SK-N-SH treated with all-trans-retinoic acid at 6 μM for 48 hours (cell line): ENCODE results near the gene TYROBP.

Experiments used
- ATAC-seq: fragments of 200-7000 bp; cut with Tn5 transposase; 3 replicates; pipeline ENCODE4 v1.9.1; 2020; ENCODE audit warnings: mild to moderate bottlenecking, moderate library complexity
- ARNTL ChIP-seq: fragments of 450-650 bp; formaldehyde crosslinking; IDR thresholded peaks from 2 replicates; pipeline ENCODE4 v1.5.0; 2020; ENCODE audit warnings: low read depth, mild to moderate bottlenecking, moderate library complexity, borderline replicate concordance
- BACH2 ChIP-seq: fragments of 250-450 bp; sonication (Bioruptor Pico); IDR thresholded peaks from 2 replicates; pipeline ENCODE4 v1.9.0; 2021; ENCODE audit warnings: mild to moderate bottlenecking, borderline replicate concordance
- CSDC2 ChIP-seq: fragments of 250-450 bp; sonication (Bioruptor Pico); IDR thresholded peaks from 2 replicates; pipeline ENCODE4 v1.5.0; 2020; ENCODE audit warnings: mild to moderate bottlenecking, moderate library complexity
- ESRRG ChIP-seq: fragments of 250-450 bp; sonication (Bioruptor Pico); IDR thresholded peaks from 2 replicates; pipeline ENCODE4 v1.6.1; 2021; ENCODE audit warnings: mild to moderate bottlenecking
- GLIS3 ChIP-seq: fragments of 250-450 bp; sonication (Bioruptor Pico); IDR thresholded peaks from 2 replicates; pipeline ENCODE4 v1.5.0; 2020; ENCODE audit warnings: mild to moderate bottlenecking, moderate library complexity
- ISL1 ChIP-seq: fragments of 250-450 bp; sonication (Bioruptor Pico); IDR thresholded peaks from 2 replicates; pipeline ENCODE4 v2.1.2; 2022; ENCODE audit warnings: mild to moderate bottlenecking, moderate library complexity
- OSR1 ChIP-seq: fragments of 250-450 bp; sonication (Bioruptor Pico); IDR thresholded peaks from 2 replicates; pipeline ENCODE4 v1.8.0; 2022; ENCODE audit warnings: moderate library complexity, mild to moderate bottlenecking, inconsistent platforms
- POU6F1 ChIP-seq: fragments of 250-450 bp; sonication (Bioruptor Pico); IDR thresholded peaks from 2 replicates; pipeline ENCODE4 v1.8.0; 2021; ENCODE audit warnings: low read depth, mild to moderate bottlenecking, moderate library complexity, borderline replicate concordance
- PPARA ChIP-seq: fragments of 250-450 bp; sonication (Bioruptor Pico); IDR thresholded peaks from 2 replicates; pipeline ENCODE4 v1.5.0; 2020; ENCODE audit warnings: mild to moderate bottlenecking, borderline replicate concordance
- RARB ChIP-seq: fragments of 250-450 bp; sonication (Bioruptor Pico); IDR thresholded peaks from 2 replicates; pipeline ENCODE4 v1.8.0; 2021; ENCODE audit warnings: mild to moderate bottlenecking, moderate library complexity
- SNAI2 ChIP-seq: fragments of 250-450 bp; sonication (Bioruptor Pico); IDR thresholded peaks from 2 replicates; pipeline ENCODE4 v1.5.0; 2020; ENCODE audit warnings: mild to moderate bottlenecking, moderate library complexity
- TCF4 ChIP-seq: fragments of 250-450 bp; sonication (Bioruptor Pico); IDR thresholded peaks from 2 replicates; pipeline ENCODE4 v1.8.0; 2021; ENCODE audit warnings: mild to moderate bottlenecking, moderate library complexity, borderline replicate concordance
- TOX ChIP-seq: fragments of 250-450 bp; sonication (Bioruptor Pico); IDR thresholded peaks from 2 replicates; pipeline ENCODE4 v1.8.0; 2021; ENCODE audit warnings: mild to moderate bottlenecking, moderate library complexity, borderline replicate concordance
- ZC3H10 ChIP-seq: fragments of 250-450 bp; sonication (Bioruptor Pico); IDR thresholded peaks from 2 replicates; pipeline ENCODE4 v1.5.1; 2021; ENCODE audit warnings: mild to moderate bottlenecking, moderate library complexity
- ZFP30 ChIP-seq: fragments of 450-650 bp; formaldehyde crosslinking; IDR thresholded peaks from 2 replicates; pipeline ENCODE4 v1.5.0; 2022; ENCODE audit warnings: mild to moderate bottlenecking, moderate library complexity
- ZNF565 ChIP-seq: fragments of 450-650 bp; formaldehyde crosslinking; conservative IDR thresholded peaks from 2 replicates; pipeline ENCODE4 v1.5.0; 2020; ENCODE audit warnings: low read depth, mild to moderate bottlenecking, moderate library complexity
- ZNF8 ChIP-seq: fragments of 450-650 bp; formaldehyde crosslinking; IDR thresholded peaks from 2 replicates; pipeline ENCODE4 v1.5.0; 2020; ENCODE audit warnings: mild to moderate bottlenecking, moderate library complexity
- TF ChIP-seq, protein P1 (sequence below): fragments of 250-450 bp; sonication (Bioruptor Pico); IDR thresholded peaks from 2 replicates; pipeline ENCODE4 v1.5.1; 2020; ENCODE audit warnings: low read depth, mild to moderate bottlenecking, moderate library complexity
- TF ChIP-seq, protein P2 (sequence below): fragments of 250-450 bp; sonication (Bioruptor Pico); IDR thresholded peaks from 2 replicates; pipeline ENCODE4 v1.8.0; 2020; ENCODE audit warnings: mild to moderate bottlenecking, moderate library complexity, borderline replicate concordance
- TF ChIP-seq, protein P3 (sequence below): fragments of 250-450 bp; sonication (Bioruptor Pico); IDR thresholded peaks from 2 replicates; pipeline ENCODE4 v1.5.1; 2021; ENCODE audit warnings: mild to moderate bottlenecking, moderate library complexity

The TYROBP gene

DNA sequence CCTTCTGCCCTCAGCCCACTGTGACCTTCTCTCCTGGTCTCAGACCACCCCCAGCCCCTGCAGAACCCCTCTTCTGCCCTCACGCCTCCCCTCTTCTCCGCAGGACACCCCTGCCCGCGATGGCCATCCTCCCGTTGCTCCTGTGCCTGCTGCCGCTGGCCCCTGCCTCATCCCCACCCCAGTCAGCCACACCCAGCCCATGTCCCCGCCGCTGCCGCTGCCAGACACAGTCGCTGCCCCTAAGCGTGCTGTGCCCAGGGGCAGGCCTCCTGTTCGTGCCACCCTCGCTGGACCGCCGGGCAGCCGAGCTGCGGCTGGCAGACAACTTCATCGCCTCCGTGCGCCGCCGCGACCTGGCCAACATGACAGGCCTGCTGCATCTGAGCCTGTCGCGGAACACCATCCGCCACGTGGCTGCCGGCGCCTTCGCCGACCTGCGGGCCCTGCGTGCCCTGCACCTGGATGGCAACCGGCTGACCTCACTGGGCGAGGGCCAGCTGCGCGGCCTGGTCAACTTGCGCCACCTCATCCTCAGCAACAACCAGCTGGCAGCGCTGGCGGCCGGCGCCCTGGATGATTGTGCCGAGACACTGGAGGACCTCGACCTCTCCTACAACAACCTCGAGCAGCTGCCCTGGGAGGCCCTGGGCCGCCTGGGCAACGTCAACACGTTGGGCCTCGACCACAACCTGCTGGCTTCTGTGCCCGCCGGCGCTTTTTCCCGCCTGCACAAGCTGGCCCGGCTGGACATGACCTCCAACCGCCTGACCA, 31.4 kb upstream of the TYROBP start:
- ATAC-seq: no peak
- TF ChIP-seq ESRRG (CRISPR knock-in tag) (no peak), TOX (no peak), ZNF8 (CRISPR knock-in tag) (no peak), TCF4 (CRISPR knock-in tag) (no peak), ARNTL (no peak), ZC3H10 (CRISPR knock-in tag) (no peak)
- TF ChIP-seq, protein P1, sequence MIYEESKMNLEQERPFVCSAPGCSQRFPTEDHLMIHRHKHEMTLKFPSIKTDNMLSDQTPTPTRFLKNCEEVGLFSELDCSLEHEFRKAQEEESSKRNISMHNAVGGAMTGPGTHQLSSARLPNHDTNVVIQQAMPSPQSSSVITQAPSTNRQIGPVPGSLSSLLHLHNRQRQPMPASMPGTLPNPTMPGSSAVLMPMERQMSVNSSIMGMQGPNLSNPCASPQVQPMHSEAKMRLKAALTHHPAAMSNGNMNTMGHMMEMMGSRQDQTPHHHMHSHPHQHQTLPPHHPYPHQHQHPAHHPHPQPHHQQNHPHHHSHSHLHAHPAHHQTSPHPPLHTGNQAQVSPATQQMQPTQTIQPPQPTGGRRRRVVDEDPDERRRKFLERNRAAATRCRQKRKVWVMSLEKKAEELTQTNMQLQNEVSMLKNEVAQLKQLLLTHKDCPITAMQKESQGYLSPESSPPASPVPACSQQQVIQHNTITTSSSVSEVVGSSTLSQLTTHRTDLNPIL (CRISPR knock-in tag): no peak

DNA sequence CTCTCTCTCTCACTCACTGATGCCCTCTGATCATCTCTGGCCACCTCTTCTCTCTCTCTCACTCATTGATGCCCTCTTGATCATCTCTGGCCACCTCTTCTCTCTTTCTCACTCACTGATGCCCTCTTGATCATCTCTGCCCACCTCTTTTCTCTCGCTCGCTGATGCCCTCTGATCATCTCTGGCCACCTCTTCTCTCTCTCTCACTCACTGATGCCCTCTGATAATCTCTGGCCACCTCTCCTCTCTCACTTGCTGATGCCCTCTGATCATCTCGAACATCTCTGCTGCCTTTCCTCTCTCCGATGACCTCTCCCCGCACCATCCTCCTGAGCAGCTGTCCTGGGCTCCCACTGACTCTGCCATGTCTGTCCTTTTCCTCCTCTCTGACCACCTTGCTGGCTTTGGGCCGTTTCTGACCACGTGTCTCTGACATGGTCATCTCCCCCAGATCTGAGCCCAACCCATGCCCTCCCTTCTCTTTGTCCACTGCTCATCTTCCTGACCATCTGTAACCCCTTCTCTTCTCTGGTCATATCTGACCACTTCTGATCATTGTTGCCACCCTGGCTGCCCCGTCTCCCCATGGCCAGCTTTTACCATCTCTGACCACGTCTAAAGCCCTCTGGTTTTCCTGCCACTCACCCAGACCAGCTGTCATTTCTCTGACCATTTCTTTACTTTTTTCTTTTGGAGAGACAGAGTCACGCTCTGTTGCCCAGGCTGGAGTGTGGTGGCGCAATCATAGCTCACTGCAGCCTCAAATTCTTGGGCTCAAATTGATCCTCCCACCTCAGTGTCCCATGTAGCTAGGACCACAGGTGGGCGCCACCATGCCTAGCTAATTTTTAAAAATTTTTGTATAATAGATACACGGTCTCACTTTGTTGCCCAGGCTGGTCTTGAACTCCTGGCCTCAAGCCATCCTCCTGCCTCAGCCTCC, 30.5 kb upstream of the TYROBP start:
- ATAC-seq: no peak

DNA sequence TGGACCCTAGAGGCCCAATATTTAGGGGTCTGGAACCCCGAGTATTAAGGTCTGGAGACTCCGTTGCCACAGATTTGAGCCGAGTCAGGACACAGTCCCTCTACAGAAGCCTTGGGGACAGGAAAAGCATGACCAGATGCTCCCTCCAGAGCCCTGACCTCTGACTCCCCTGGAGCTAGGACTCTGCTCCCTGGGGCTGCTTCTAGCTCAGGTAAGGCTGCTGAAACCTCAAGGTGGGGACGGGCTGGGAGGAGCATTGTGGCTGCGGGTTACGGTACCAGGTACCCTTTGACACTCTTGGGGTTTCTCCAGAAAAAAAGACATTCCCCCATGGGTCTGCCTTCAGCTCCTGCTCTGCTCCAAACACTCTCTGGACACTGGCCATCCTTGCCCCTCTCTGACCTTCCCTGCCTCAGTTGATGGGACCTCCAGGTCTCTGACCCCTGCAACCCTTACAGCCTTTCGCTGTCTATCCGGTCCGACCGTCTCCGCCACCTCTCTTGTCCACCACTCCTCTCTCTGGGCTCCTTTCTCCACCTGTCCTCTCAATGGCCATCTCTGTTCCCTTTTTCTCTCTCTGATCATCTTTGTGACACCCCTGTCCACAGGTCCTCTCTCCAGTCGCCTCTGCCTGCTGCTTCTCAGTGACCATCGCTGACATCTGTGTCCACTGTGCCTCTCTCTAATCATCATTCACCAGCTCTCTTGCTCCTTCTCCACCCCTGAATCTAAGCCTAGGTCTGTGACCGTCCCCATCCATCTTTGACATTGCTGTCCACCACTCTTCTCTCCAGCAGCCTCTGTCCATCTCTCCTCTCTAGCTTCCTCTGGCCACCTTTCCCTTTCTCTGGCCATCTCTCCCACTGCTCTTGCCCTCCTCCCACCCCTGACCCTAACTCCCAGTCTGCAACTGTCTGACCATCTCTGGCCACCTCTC, 29.5 kb upstream of the TYROBP start:
- peak; percentile 15 for ATAC-seq
- TF ChIP-seq, protein P2, sequence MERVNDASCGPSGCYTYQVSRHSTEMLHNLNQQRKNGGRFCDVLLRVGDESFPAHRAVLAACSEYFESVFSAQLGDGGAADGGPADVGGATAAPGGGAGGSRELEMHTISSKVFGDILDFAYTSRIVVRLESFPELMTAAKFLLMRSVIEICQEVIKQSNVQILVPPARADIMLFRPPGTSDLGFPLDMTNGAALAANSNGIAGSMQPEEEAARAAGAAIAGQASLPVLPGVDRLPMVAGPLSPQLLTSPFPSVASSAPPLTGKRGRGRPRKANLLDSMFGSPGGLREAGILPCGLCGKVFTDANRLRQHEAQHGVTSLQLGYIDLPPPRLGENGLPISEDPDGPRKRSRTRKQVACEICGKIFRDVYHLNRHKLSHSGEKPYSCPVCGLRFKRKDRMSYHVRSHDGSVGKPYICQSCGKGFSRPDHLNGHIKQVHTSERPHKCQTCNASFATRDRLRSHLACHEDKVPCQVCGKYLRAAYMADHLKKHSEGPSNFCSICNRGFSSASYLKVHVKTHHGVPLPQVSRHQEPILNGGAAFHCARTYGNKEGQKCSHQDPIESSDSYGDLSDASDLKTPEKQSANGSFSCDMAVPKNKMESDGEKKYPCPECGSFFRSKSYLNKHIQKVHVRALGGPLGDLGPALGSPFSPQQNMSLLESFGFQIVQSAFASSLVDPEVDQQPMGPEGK (CRISPR knock-in tag): no peak
- TF ChIP-seq BACH2 (CRISPR knock-in tag) (no peak), POU6F1 (no peak), CSDC2 (no peak), GLIS3 (CRISPR knock-in tag) (no peak), SNAI2 (CRISPR knock-in tag) (no peak)

More for the DNA sequence above, 30.5 kb upstream of the TYROBP start:
- TF ChIP-seq, protein P1 (CRISPR knock-in tag): no peak
- TF ChIP-seq BACH2 (CRISPR knock-in tag) (no peak), ARNTL (no peak)
- TF ChIP-seq, all 23 proteins: peak for 0

DNA sequence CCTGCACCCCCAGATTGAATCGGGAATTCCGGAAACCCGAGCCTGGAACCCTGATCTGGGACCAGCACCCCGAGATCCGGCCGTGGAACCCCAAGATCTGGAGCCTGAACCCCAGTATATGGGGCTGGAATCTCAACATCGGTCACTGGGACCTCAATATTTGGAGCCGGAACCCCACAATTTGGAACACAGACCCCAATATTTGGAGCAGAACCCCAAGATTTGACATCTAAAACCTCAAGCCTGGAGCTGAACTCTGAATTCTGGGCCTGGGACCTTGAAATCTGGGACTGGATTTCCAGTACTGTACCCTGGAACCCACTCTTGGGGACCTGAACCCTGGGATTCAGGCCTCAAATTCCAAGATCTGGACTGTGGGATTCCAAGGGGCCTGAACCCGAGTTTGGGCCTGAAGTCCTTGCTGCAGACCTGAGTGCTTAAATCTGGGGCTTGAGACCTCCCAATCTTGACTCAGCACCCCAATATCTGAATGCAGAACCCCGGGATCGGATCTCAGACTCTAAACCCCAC, 28.7 kb upstream of the TYROBP start:
- ATAC-seq: no peak
- TF ChIP-seq, protein P2 (CRISPR knock-in tag): no peak
- no peak for TF ChIP-seq BACH2 (CRISPR knock-in tag)
- TF ChIP-seq ISL1: no peak
- no peak for TF ChIP-seq SNAI2 (CRISPR knock-in tag)
- no peak for TF ChIP-seq RARB (CRISPR knock-in tag)
- no peak for TF ChIP-seq ZNF8 (CRISPR knock-in tag)
- TF ChIP-seq OSR1 (CRISPR knock-in tag): no peak
- TF ChIP-seq TOX: no peak
- no peak for TF ChIP-seq TCF4 (CRISPR knock-in tag)
- no peak for TF ChIP-seq POU6F1
- TF ChIP-seq, protein P3, sequence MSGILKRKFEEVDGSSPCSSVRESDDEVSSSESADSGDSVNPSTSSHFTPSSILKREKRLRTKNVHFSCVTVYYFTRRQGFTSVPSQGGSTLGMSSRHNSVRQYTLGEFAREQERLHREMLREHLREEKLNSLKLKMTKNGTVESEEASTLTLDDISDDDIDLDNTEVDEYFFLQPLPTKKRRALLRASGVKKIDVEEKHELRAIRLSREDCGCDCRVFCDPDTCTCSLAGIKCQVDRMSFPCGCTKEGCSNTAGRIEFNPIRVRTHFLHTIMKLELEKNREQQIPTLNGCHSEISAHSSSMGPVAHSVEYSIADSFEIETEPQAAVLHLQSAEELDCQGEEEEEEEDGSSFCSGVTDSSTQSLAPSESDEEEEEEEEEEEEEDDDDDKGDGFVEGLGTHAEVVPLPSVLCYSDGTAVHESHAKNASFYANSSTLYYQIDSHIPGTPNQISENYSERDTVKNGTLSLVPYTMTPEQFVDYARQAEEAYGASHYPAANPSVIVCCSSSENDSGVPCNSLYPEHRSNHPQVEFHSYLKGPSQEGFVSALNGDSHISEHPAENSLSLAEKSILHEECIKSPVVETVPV (CRISPR knock-in tag): no peak
- TF ChIP-seq ZNF565 (CRISPR knock-in tag): no peak
- TF ChIP-seq PPARA: no peak
- TF ChIP-seq ZFP30: no peak
- no peak for TF ChIP-seq ZC3H10 (CRISPR knock-in tag)
